CD4-positive, alpha-beta T cell treated with Interleukin-1 beta for 1 hour (primary cell): ENCODE data around the gene SIRPG.
"Not testable (repeated sequence)": the region's sequence is repeated elsewhere in the genome, so short reads cannot be mapped to it uniquely, and the experiment has no call there.

ENCODE experiments used
- DNase-seq, 2 donors: peaks; one replicate each; pipeline ENCODE4 v3.0.0-alpha.2; 2020 to 2022

SIRPG gene

GRCh38 chr20:1635291-1635979, 22.1 kb downstream of the SIRPG start:
- no peak for DNase-seq

- DNase-seq: no peak
Observed at GRCh38 chr20:1633535-1633934, 24.0 kb downstream of the SIRPG start.

- DNase-seq: no peak
Observed at GRCh38 chr20:1632178-1632577, 25.4 kb downstream of the SIRPG start.

DNA sequence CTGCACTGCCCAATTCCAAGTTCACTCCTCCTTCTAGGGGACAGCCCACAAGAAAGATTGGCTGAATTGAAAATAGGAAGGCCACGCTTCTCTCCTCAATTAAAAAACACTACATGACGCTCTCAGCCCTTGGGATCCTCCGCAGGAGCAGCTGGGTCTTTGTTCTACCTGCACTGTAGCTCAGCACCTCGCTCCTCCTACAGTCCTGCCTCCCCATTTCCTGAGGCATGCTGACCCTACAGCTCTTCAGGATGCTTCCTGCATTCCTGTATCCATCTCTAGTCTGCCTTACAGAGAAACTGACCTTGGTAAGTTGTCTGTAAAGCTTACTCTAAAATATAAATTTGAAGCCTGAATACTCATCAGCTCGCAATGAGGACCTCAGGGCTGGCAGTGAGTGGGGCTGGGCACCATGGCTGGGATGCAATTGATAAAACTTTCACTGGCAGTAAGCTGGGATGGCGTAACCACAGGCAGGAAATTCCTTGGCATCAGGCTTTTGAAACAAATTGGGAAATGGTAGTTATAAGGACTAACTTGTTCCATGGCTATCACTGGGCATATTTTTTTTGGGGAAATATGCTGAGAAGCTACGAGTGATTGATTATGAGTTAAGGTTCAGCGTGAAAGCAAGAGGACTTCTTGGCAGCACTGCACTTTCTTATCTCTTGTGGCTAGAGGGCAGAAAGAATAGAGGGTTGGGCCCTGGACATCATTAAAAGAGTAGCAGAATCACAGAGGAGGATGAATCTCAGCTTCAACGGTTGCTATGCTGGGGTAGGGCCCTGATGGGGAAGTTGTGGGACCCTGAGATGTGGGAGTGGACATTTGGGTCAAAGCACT, 26.0 kb downstream of the SIRPG start:
- DNase-seq: no peak

GRCh38 chr20:1630186-1630585, 27.4 kb downstream of the SIRPG start:
- DNase-seq: no peak

- no peak for DNase-seq
Observed at GRCh38 chr20:1629321-1629720, 28.3 kb downstream of the SIRPG start.

DNA sequence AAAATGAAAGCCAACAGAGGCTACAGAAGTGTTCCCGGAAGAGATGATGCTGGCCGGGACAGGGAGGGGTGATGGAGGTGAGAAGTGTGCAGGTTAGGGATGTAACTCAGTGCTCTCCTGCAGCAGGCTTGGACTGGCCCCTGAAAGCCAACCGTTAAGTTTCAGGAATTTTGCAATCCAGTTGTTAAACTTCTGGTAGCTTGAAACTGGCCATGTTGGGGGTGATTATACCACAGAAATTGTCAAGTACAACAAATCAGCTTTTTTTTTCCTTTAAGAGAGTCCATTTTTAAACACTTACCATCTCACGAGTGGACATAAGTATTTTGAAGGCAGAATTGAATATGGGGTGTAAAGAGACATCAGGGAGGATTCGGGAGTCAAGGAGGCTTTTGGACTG, 29.0 kb downstream of the SIRPG start:
- no peak for DNase-seq

DNA sequence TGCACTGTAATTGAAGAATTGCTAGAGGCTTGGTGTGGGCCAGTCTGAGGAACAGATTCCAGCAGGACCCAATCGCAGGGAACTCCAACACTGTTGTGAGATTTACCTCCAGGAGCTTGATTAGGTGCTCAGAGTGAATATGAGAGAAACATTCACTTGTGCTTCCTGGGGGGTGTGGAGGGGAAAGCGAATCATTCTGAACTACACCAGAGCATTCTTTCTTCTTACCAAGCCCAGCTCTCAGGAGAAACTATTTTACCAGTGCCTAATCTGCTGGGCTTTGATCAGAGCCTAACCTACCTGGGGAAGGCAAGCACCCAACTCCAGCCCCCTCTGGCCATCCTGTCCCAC, 30.4 kb downstream of the SIRPG start:
- no peak for DNase-seq

DNA sequence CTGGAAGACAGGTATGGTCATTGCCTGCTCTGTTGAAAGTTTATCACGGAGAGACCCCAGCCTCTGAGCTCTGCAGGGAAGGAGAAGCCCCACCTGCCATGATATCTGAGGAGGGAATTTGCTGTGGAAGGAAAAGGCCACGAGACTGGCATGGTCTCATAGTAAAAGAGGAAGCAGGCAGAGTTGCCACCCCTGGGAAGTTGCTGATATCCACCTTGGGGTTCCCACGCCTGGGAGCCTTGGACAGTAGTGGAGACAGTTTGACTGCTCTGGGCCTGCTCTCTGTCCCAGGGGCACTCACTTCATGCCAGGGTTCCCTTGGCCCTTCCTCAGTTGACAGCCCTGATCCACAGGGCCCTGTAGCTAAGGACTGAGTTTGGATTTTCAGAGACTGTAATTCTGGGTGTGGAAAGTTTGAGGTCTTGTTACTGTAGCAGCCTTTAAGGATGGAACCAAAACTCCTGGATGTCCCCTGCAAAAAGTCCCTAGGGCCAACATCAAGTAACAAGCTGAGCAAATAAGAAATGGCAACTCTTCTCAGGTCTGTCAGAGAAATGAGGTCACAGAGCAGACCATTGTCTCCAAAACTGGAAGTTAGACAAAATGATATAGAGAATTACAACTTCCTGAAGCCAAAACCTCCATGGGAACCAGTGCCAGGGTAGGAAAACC, 30.9 kb downstream of the SIRPG start:
- DNase-seq: no peak

DNA sequence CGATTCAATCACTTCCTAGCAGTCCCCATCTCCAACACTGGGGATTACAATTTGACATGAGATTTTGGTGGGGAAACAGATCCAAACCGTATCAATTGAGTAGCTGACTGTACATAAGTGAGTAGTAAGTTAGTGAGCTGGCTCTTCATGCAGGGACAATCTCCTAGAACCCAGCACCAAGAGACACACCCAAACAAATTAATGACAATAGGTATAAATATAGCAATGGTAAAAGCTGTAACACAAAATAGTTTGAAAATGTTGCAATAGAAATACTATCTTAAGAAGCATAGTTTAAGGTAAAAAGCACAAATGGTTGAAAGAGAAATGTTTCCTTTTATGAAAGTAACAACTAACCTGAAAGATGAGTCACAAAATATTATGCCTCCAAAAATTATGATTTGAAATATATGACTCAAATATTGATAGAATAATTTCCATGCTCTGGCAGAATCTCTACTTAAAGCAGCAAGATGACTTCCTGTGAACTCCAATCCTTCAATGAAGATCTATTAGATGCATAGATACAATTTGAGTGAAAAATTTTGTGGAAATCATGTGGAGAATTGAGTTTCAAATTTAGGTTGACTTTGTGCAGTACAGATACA, 32.4 kb downstream of the SIRPG start:
- no peak for DNase-seq

- DNase-seq: no peak
Observed at GRCh38 chr20:1623501-1624205, 33.9 kb downstream of the SIRPG start.

DNA sequence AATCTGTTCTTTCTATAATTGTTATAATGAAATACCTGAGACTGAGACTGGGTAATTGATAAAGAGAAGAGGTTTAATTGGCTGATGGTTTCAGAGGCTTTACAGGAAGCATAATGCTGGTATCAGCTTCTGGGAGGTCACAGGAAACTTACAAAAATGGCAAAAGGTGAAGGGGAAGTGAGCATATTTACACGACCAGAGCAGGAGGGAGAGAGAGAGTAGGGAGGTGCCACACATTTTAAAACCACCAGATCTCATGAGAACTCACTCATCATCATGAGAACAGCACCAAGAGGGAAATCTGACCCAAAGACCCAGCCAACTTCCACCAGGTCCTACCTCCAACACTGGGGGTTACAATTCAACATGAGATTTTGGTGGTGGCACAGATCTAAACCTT, 35.1 kb downstream of the SIRPG start:
- peak in 1 of 2 donors; percentile 40 for DNase-seq

DNA sequence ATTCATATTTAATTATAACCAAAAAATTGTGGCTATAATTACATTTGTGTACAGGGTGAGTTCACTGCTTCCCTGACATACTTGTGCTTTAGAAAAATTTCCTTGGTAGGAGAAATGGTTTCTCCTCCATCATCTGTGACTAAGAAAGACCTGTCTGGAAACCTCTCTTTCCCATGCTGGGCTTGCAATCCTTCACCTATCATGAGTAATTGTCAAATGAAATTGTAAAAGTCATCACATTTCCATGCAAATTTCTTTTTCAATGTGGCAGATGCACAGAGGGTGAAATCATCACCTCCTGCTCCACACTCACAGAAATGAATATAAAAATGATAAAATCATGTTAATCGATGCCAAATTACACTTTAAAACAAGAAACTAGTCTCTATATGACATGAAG, 36.3 kb downstream of the SIRPG start:
- no peak for DNase-seq

- DNase-seq: peak in 1 of 2 donors; percentile 31
Observed at GRCh38 chr20:1619861-1620444, 37.6 kb downstream of the SIRPG start, which contains the start of gene SIRPB1. Gene SIRPB1 (minus strand): TSS chr20:1620009. CDS start chr20:1619944, 65 bp downstream.

GRCh38 chr20:1618954-1619540, 38.5 kb downstream of the SIRPG start:
- DNase-seq: no peak

GRCh38 chr20:1618479-1618878, 39.1 kb downstream of the SIRPG start:
- no peak for DNase-seq

DNA sequence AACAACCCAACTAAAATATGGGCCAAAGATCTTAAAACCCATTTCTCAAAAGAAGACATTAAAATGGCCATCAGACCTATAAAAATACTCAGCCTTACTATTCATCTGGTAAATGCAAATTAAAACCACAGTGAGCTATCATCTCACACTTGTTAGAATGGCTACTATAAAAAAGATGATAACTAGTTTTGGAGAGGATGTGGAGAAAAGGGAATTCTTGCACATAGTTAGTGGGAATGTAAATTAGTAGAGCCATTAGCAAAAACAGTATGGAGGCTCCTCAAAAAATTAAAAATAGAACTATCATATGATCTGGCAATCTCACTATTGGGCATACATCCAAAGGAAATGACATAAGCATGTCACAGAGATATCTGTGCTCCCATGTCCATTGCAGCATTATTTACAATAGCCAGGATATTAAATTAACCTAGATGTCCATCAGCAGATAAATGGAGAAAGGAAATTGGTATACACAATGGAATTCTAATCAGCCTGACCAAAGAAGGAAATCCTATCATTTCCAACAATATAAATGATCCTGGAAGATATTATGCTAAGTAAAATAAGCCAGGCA, 40.6 kb downstream of the SIRPG start:
- DNase-seq: no peak

DNA sequence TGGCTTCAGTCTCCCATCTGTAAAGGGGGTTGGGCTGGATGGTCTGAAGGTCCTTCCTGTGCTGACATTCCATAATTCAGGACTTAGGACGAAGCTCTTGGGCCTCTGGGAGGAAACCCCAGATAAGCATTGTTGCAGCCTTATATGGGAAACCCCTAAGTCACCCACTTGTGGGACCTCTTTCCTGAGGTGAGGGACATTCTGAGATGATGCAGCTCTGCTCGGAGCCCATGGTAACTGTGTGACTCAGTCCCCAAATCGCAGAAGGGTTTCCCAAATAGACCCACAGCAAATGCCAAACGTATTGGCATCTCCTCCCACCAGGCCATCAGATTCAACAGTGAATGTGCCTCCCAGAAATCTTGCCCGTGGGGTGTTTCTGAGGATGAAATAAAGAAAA, 47.2 kb downstream of the SIRPG start:
- not testable (repeated sequence) for DNase-seq

DNA sequence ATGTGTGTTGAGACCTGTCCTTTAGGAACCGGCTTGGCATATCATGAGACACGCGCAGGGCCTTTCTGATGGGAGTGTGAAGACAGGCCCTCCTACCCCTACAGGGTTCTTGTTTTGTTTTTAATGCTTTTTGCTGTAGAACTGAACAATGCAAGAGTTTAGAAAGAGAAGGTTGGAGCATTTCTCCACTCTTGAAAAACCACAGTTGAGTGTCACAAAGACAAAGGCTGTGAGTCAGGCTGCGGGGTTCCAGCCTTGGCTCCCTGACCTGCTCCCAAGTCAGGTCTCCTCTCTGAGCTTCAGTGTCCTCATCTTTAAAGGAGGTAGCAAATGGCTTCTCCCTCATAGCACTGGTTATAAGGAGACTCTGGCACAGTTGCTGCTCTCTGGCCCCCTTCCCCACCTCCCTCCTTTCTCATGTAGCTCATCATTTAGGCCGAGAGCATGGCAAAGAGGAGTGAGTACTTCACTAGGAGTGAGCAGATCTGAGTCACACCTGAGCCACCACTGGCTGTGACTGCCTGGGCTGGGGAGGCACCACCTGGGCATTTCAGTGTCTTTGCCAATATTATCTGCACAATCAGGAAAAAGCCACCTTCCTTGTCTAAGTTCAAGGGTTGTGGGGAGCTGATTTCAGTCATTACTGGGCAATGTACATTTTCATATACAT, 48.8 kb downstream of the SIRPG start:
- not testable (repeated sequence) for DNase-seq

DNA sequence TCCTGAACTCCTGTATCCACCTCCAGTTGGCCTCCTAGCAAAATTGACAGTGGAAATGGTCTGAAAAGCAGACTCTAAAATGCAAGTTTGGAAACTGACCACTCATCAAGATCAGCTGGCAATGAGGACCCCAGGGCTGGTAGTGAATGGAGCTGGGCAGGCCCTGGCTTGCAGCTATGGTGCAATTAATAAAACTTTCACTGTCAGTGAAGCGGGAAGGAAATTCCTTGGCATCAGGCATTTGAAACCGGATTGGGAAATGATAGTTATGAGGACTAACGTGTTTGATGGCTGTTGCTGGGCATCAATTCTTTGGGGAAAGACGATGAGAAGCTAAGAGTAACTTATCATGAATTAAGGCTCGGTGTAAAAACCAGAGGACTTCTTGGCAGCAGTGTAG, 56.8 kb downstream of the SIRPG start:
- no peak for DNase-seq

GRCh38 chr20:1595333-1595732, 62.2 kb downstream of the SIRPG start:
- DNase-seq: no peak
